Endodermal cell (in vitro differentiated cells): Measurements from ENCODE around the gene SESN1. TPM values are rescaled to one million over a fixed set of nuclear protein-coding genes. Genes with fewer than 3 reads are reported as not detected.

Experiments used
- DNase-seq: peaks from one replicate; pipeline ENCODE4 v3.0.0-alpha.2; 2017
- H3K27ac ChIP-seq: 2 replicates; pipeline ENCODE4 v1.5.1; 2013; ENCODE audit warnings: mild to moderate bottlenecking, low read depth, low read length, moderate library complexity
- H3K27me3 ChIP-seq: 2 replicates; pipeline ENCODE4 v1.6.1; 2013; ENCODE audit warnings: mild to moderate bottlenecking, low read length, moderate library complexity; ENCODE audit not compliant: insufficient read depth, control insufficient read depth, poor library complexity, severe bottlenecking
- H3K36me3 ChIP-seq: 2 replicates; pipeline ENCODE4 v1.7.0; 2013; ENCODE audit warnings: mild to moderate bottlenecking, low read length, moderate library complexity; ENCODE audit not compliant: control insufficient read depth, insufficient read depth
- H3K4me1 ChIP-seq: one replicate; pipeline ENCODE4 v1.7.0; 2013; ENCODE audit warnings: low read length; ENCODE audit not compliant: control insufficient read depth, insufficient read depth
- H3K4me3 ChIP-seq: 2 replicates; pipeline ENCODE4 v1.5.1; 2013; ENCODE audit warnings: mild to moderate bottlenecking, low read length, moderate library complexity
- H3K9ac ChIP-seq: 2 replicates; pipeline ENCODE4 v1.6.1; 2013; ENCODE audit warnings: mild to moderate bottlenecking, low read length, moderate library complexity; ENCODE audit not compliant: poor library complexity, severe bottlenecking; ENCODE audit errors: extremely low read depth
- H3K9me3 ChIP-seq: 2 replicates; pipeline ENCODE4 v1.6.1; 2013; ENCODE audit warnings: mild to moderate bottlenecking, low read length, moderate library complexity; ENCODE audit not compliant: control insufficient read depth
- H3K27ac Mint-ChIP-seq: 2 replicates; pipeline ENCODE4 v1.8.0; 2020; ENCODE audit warnings: mixed read lengths
- H3K27me3 Mint-ChIP-seq: 2 replicates; pipeline ENCODE4 v1.8.0; 2021; ENCODE audit warnings: mild to moderate bottlenecking, mixed read lengths; ENCODE audit not compliant: insufficient read depth
- H3K36me3 Mint-ChIP-seq: 2 replicates; pipeline ENCODE4 v1.8.0; 2020; ENCODE audit warnings: low read depth, mixed read lengths
- H3K4me1 Mint-ChIP-seq: 2 replicates; pipeline ENCODE4 v1.8.0; 2020; ENCODE audit warnings: mixed read lengths
- H3K4me3 Mint-ChIP-seq: 2 replicates; pipeline ENCODE4 v1.8.0; 2020; ENCODE audit warnings: mild to moderate bottlenecking, moderate library complexity, mixed read lengths
- H3K9me3 Mint-ChIP-seq: 2 replicates; pipeline ENCODE4 v1.8.0; 2020; ENCODE audit warnings: mild to moderate bottlenecking, mixed read lengths
- WGBS, 2 experiments: methylation state at CpG; one replicate each; pipeline versions ENCODE4 v1.1.5 to v1.1.7; 2013; ENCODE audit warnings: missing lambda C conversion rate in 2 of 2, mixed read lengths in 1 of 2; ENCODE audit not compliant: insufficient coverage in 1 of 2, insufficient read length in 1 of 2; 5-methylcytosine and 5-hydroxymethylcytosine counted together
- total RNA-seq, 2 donors: library from RNA; stranded (reverse); fragmentation: NEBNext Ultra II Directional in 1 of 2; extraction: Animal tissue kit (Norgen Biotek cat#: 25700) in 1 of 2; gene quantifications; 2 replicates in 1 of 2; 3 replicates in 1 of 2; pipeline ENCODE4 v1.2.1, GENCODE V29; 2021
- TF ChIP-seq, protein P1 (sequence below): fragments of 200-600 bp; sonication (generic); conservative IDR thresholded peaks from 2 replicates; pipeline ENCODE4 v1.5.0; 2021; ENCODE audit warnings: antibody characterized with exemption, mild to moderate bottlenecking

SESN1 gene
- total RNA-seq, 2 donors from 2014 or later: 7.5 to 13.1 TPM

DNA sequence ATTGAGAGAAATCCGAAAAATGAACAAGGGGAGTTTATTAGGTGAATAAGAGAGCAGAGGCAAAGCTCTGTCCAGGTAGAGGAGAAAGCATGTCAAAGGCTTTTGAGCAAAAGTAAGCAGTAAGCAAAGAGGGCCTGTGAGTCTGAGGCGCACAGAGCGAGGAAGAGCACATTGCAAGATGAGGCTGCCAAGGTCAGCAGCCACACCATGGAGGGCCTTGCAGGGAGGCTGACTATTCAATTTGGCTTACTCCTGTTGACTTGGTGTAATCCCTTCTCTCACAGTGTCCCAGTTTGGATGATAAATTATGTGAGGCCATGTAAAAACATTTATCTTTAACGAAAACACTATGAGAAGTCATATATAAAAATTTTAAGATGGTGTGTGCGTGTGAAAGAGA lies 32.4 kb downstream of the SESN1 start:
- no peaks in the 10 kb centered on the region for H3K36me3 Mint-ChIP-seq
- Histone ChIP-seq H3K36me3 (no peaks in the 10 kb centered on the region), H3K4me3 (no peak overlapping the region), H3K4me1 (no peaks in the 10 kb centered on the region), H3K27me3 (no peaks in the 10 kb centered on the region), H3K9ac (no peak overlapping the region), H3K9me3 (no peaks in the 10 kb centered on the region), H3K27ac (no peak overlapping the region)
- TF ChIP-seq, protein P1, sequence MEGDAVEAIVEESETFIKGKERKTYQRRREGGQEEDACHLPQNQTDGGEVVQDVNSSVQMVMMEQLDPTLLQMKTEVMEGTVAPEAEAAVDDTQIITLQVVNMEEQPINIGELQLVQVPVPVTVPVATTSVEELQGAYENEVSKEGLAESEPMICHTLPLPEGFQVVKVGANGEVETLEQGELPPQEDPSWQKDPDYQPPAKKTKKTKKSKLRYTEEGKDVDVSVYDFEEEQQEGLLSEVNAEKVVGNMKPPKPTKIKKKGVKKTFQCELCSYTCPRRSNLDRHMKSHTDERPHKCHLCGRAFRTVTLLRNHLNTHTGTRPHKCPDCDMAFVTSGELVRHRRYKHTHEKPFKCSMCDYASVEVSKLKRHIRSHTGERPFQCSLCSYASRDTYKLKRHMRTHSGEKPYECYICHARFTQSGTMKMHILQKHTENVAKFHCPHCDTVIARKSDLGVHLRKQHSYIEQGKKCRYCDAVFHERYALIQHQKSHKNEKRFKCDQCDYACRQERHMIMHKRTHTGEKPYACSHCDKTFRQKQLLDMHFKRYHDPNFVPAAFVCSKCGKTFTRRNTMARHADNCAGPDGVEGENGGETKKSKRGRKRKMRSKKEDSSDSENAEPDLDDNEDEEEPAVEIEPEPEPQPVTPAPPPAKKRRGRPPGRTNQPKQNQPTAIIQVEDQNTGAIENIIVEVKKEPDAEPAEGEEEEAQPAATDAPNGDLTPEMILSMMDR: no peak
- 95 to 97% methylated on average over 3 to 5 of the region's 5 CpGs for WGBS, 2 experiments
- H3K4me3 Mint-ChIP-seq: no peak overlapping the region
- DNase-seq: no peak
- H3K9me3 Mint-ChIP-seq: no peaks in the 10 kb centered on the region
- H3K27me3 Mint-ChIP-seq: no peaks in the 10 kb centered on the region
- no peak overlapping the region for H3K27ac Mint-ChIP-seq
- H3K4me1 Mint-ChIP-seq: peaks cover 3% of the 10 kb centered on the region

DNA sequence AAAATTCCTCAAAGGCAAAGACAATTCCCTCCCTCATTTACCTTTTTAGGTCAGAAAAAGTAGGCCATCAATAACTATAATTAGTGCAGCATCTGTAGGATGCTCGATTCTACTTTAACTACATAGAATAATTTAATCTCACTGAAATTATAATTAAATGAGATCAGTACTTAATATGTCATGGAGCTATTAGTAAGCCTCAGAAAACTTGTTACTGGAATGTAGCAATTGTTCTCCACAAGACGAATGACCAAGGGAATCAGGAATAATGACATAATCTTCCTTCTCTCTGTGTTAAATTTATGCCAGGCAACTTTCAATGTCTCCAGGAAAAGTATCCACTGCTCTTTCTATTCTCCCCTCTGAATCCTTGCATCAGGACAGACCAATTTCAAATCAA lies 34.1 kb downstream of the SESN1 start:
- no peak overlapping the region for H3K9ac ChIP-seq
- no peak for DNase-seq
- no peaks in the 10 kb centered on the region for H3K4me1 ChIP-seq
- no peak overlapping the region for H3K4me3 ChIP-seq
- H3K27me3 ChIP-seq: no peaks in the 10 kb centered on the region
- no peaks in the 10 kb centered on the region for H3K36me3 Mint-ChIP-seq
- H3K27ac Mint-ChIP-seq: no peak overlapping the region
- no peaks in the 10 kb centered on the region for H3K9me3 ChIP-seq
- H3K9me3 Mint-ChIP-seq: no peaks in the 10 kb centered on the region
- no peaks in the 10 kb centered on the region for H3K27me3 Mint-ChIP-seq
- TF ChIP-seq, protein P1: no peak
- no peak overlapping the region for H3K4me3 Mint-ChIP-seq
- peaks cover 3% of the 10 kb centered on the region for H3K4me1 Mint-ChIP-seq
- H3K27ac ChIP-seq: no peak overlapping the region
- WGBS, 2 experiments: 82 to 94% methylated on average over 1 to 2 of the region's 2 CpGs
- H3K36me3 ChIP-seq: no peaks in the 10 kb centered on the region

DNA sequence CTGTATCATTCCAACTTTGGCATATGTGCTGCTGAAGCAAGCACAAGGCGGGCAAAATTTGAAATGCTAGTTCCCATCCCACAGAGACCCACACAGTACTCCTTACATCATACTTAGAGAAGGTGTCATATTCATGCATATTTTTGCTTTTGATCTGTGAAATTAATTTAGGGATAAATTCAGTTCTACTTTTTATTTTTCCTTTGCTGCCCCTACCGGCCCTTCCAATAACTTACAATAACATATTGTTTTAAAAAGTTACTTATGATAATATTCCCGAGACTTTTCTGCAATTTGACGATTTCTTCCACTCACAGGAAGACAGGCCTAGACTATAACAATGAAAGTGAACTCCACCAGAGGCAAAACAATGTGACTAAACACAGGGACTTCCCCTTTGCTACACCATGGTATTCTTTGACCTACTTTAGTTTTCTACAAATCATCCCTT lies 35.0 kb downstream of the SESN1 start:
- H3K4me3 ChIP-seq: no peak overlapping the region
- no peaks in the 10 kb centered on the region for H3K4me1 ChIP-seq
- H3K9me3 ChIP-seq: no peaks in the 10 kb centered on the region
- Mint-ChIP-seq H3K36me3 (no peaks in the 10 kb centered on the region), H3K27me3 (no peaks in the 10 kb centered on the region), H3K4me3 (no peak overlapping the region), H3K9me3 (no peaks in the 10 kb centered on the region), H3K27ac (no peak overlapping the region), H3K4me1 (peaks cover 3% of the 10 kb centered on the region)
- no peak for DNase-seq
- no peaks in the 10 kb centered on the region for H3K36me3 ChIP-seq
- no peak overlapping the region for H3K9ac ChIP-seq
- no peak overlapping the region for H3K27ac ChIP-seq
- TF ChIP-seq, protein P1: no peak
- 78 to 87% methylated on average over 2 to 4 of the region's 4 CpGs for WGBS, 2 experiments
- H3K27me3 ChIP-seq: no peaks in the 10 kb centered on the region
